DMS79 treated with DMSO at 0.1 percent for 48 hours (cell line): ENCODE results near the gene LTBP2.

ENCODE experiments used
- DNase-seq: peaks from one replicate; lab custom pipeline; 2025; lab: John Stamatoyannopoulos, UW

The LTBP2 gene

DNA sequence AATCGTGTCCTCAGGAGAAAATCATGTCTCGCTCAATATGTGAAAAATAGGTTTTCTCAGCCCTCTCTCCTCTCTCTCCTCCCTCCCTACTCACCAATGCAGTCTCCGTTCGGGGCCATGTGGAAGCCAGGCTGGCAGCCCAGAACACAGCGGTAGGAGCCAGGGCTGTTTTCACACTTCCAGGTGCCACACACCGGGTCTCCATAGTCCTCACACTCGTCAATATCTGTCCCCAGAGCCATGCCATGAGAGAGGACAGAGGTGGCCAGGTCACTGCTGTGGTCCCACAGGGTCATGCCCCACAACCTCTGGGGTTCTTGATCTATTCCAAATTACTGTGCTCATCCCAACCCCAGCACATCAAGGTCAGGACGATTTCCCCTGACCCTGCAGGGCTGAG is 105.0 kb downstream of the LTBP2 start:
- no peak for DNase-seq

DNA sequence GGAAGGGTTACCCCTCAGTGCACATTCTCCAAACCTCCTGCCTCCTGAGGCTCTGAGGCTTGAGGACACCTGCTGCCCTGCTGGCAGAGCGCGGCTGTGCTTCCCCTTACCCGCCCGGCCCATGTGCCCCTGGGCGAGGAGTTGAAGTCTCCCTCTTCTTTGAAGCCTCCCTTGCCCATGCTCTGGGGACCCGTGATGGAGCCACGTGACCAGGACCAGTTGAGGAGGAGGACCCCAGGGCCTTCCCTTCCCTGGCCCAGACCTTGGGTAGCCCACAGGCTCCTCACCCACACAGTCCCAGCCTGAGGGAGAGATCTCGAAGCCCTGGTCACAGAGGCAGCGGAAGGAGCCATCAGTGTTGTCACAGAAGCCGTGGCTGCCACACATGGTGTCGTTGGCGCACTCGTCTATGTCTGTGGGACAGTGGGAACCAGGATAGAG is 105.6 kb downstream of the LTBP2 start:
- DNase-seq = no peak

DNA sequence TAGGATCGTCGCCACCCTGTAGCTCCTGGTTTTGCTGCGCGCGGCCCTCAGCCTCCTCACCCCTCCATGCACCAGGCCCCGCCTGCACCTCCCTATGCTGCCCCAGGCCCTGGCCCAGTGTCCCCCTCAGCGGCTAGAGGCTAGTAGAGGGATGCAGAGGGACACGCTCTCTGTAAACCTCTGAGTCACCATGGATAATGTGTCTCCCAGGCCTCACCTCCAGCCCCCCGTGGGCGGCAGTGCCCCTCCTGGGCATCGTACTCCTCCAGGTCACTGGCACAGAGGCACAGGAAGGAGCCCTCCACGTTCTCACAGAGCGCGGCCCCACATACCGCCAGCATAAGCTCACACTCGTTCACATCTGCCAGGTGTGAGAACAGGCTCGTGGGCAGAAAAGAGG is 106.2 kb downstream of the LTBP2 start:
- no peak for DNase-seq

DNA sequence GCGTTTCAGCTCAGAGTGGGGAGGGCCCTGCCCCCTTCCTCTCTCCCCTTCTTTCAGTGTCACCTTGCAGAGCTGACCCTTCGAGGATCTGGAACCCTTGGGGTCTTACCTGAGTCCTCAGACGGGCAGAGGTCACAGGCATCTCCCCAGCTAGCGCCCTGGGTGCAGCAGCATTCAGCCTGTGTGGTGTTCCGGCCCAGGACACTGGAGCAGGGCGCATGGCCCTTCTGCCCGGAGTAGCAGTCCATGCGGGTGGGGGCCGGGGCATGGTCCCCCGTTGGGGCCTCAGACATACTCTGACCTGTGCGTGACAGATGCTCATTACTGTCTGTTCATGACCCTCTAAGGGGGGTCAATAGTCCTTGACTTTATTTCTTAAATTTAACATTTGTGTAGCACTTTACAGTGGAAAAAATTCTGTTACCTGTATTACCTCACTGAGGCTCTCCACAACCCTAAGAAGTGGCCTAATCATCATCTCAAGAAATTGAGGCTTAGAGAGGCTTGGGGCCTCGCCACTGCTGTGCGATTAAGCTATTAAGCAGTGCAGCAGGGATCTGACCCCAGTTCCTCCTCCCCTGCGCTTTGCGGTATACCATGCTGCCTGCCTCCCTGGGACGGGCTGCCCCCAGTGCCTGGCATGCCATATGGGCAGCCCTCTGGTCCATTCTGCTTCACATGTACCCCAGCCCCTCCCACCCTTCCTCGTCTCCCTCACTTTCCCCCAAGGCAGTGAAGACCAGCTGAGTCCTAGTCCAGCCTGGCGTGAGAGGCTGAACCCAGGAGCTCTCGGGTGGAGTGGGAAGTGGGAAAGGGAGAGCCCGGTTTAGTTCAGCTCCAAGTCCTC is 106.9 kb downstream of the LTBP2 start:
- DNase-seq = no peak

DNA sequence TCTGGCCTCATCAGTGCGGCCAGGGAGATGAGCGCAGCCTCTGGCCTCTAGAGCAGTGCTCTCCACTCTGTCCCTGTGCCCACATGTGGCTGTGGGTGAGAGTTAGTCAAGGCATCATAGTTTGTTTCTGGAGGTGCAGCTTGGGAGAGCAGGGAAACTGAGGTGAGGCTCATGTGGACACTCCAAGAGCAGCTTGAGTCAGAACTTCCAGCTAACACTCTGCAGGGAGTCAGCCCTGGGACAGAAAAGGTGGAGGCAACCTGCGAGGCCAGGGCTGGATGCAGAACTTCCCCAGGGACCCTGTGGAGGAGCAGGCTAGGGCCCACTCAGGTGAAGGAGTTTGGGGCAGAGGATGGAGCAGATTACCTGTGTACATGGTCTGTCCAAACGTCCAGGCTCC is 107.6 kb downstream of the LTBP2 start:
- DNase-seq = no peak

DNA sequence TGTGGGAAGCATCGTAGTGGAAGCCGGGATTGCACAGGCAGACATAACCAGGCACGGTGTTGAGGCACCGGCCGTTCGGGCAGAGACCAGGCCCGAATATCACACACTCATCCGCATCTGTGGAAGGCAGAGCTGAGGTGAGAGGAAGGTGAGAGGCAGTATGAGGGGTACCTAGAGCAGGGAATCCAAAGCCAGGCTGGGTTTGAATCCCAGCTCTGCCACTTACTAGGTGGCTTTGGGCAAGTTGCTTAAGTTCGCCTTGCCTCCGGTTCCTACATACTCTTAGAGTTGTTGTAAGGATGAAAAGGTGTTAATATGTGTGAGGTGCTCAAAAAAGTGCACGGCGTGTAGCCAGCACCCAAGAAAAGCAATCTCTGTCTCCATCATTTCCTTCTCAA is 108.1 kb downstream of the LTBP2 start:
- DNase-seq = no peak

DNA sequence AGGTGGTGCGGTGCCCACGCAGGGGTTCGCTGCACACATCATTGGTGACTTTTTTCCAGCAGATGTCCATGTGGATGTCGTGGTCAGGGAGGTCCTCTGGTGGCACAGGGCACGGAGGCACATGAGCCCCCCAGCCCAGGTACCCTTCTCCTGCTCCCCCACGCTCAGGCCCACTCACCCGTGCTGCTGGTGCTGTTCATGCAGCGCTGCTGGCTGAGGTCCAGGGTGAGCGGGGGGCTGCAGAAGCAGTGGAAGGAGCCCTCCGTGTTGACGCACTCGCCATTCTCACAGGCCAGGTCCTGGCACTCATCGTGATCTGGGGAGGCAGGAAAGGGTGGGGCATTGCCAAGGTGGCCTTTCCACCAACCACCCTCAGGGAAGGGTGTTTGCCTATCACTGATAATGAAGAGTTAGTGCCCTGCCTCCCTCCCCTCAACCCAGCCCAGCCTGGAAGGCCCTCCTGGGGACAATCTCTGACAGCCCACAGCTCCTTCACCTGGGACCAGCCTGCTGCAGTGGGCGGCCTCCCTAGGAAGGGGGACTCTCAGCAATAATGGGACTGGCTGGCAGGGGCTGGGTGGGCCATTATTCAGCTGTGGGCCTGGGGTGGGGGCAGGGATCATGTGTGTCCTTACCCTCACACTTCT is 108.6 kb downstream of the LTBP2 start:
- no peak for DNase-seq

DNA sequence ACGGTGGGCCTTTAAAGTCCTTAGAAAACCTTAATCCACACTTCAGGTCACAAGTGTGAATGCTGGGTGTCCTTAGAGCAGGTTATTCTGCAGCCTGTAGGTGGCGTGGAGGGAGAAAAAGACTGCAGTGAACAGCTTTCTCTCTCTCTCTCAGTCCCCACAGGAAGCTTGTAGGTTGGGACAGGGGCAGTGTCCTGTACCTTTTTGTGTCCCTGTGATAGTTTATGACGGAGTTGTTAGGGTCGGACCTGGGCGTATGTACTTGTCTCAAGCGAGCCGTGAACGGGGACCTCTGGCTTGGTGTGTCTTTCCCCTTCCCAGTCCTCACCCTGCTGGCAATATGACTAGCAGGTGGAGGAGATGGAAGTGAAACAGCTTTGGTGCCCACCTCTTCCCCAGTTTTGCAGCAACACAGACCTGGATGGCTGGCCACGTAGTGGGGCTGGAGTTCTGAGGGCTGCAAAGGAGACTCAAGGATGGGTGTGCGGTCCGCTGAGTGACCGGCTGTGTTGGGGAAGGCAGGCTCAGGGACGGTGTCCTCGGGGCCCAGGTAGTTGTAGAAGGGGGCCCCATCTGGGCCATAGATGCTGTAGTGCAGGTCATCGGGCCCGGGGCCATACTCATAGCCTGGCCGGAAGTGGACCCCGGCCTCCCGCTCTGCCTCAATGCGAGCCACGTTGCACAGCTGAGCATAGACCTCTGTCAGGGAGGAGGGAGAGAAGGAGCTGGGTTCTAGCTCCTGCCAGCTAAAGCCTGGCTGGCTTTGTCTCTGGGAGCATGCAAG is 109.6 kb downstream of the LTBP2 start:
- no peak for DNase-seq

DNA sequence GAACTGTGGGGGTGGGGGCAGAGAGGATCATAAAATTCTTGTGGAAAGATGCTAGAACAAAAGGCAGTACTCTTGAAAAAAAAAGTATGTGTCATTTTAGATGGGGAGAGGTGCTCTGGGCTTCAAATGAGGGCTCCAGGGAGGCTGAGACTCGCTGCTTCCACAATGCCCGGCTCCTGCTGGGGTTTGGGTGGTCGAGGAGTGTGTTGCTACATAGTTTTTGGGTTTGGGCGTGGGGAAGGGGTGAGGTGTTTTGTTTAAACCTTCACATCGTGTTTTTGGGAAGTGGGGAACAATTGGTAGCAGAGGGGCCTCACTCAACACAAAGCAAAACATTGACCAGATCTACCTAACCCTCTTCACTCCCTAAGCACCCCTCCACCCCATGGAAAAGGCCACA is 110.3 kb downstream of the LTBP2 start:
- no peak for DNase-seq

DNA sequence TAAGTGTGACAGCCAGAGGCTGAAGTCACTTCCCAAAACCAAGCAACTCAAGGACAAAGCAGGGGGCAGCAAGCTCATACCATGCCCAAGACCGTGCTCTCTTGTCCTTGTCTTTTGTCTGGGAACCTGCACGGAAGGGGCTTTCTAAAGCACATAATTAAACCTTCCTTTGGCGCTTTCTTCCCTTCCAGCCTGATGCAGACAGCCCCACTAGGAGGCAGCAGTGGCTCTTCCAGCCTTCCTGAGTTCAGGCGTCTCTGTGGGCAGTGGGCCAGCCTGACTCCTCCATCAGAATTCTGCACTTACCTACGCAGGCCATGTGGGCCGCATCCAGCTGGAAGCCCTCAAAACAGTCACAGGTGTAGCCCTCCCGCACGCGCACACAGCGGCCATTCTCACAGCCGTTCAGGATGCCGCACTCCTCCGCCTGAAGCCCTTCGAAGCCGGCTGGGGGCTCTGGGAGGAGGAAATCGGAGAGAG is 110.9 kb downstream of the LTBP2 start:
- DNase-seq = peak; percentile 38

DNA sequence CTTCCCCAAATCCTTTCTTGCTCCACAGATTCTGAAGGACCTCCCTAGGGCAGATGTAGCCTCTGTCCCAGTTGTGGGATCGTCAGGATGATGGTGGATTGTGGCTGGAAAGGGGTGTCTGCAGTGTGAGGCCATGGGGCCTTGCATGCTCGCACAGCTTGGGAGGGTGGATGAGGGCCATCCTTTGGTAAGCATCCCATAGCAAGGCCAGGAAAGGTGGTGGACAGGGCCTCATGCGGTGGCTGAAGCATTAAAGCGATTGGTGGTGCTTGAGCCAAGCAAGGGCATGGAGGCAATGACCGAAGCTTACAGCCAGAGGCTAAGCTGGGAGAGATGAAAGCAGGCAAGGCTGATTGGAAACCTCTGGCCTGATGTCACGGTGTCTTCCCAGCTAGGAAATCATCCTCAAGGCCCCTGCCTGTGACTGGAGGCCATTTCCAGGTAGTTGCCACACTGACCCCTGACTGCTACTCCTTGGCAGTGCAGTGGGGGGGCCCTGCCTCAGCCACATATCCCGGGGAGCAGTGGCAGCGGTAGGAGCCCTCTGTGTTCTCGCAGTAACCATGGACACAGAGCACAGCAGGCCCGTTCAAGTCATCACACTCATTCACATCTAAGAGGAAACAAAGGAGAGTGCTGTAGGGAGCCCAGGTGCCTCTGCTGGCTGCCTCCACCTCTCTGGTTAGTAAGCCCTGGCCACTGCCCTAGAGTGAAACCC is 111.5 kb downstream of the LTBP2 start:
- no peak for DNase-seq

DNA sequence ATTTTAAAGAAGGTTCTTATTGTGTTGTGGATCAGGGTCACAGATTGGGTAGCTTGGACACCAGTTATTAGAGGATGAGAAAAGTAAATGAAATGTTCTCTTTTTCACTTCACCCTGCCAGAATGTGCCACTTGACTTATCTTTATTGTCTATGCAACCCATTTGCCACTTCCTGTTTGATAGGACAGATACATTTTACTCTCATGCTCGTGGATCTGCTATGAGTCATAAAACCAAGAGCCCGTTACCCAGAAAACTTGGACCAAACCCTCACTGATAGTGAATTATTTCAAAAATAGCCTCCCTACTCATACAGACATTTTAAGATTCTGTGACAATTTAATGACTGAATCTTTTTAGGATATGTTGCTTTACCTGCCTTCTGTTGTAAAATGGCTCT is 116.7 kb downstream of the LTBP2 start:
- DNase-seq = peak; percentile 26

DNA sequence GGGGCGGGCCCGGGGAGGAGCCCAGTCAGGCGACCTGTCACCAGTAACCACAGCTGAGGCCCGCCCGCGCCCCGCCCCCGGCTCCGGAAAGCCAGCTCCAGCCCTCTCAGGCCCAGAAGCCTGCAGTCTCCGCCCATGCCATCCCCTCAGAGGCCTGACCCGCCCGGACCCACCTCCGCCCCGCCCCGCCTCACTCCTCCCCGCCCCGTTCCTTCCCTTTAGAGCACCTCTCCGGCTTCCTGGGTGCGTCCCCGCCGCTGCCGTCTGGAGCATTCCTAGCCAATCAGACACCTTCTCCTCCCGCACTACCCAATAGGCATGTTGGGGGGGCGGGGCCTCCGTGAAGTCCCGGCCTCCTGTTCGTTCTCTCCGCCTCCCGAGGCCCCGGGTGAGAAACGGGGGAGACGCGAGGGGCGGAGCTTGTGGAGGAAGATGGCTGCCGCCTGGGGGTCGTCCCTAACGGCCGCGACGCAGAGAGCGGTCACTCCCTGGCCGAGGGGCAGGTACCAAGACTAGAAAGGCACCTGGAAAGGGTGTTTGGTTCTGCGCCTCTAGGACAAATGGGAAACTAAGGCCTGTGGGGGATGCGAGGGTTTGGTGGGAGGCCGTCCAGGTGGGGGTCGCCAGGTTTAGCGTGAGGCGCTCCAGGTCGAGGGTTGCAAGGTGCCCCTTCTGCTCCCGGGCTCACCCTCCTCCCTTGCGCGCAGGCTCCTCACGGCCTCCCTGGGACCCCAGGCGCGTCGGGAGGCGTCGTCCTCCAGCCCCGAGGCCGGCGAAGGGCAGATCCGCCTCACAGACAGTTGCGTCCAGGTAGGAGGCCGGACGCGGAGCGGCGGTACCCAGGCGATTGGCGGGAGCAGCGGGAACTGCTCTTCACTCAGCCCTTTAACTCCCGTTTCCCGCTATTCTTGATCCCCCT is 118.4 kb downstream of the LTBP2 start, which contains the start of gene ISCA2:
TSS of gene ISCA2 (plus strand) at position 423 of the 919 bp plus-strand sequence. CDS start at position 433, 10 bp downstream.
- DNase-seq = peak; percentile 100

DNA sequence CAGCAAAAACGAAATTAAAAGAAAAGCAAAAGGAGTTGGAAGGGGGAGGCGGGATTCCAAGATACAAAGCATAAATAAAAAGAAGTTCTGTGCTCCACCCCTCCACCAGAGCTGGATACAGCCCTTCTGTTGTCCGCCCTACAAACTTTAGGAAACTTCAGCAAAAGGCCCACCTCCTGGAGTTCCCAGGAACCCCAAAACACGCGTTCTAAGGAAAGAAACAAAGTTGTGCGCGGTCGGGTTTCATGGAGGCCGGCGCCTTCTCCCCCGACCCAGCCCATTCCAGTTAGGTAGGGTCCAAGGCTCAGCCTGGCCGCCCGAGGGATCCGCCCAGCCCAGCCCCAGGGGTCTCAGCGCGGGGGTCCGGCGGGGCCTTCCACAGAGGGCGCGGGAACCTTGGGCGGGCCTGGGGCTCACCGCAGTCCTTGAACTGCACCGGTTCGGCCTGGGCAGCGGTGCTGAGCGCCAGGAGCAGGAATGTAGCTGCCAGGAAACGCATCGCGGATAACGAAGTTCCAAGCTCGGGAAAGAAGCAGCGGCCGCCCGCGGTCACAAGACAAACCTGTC is 119.2 kb downstream of the LTBP2 start, which contains the start of gene NPC2:
TSS of gene NPC2 (minus strand) at position 530 of the 567 bp plus-strand sequence. CDS start at position 499, 31 bp downstream.
- no peak for DNase-seq

DNA sequence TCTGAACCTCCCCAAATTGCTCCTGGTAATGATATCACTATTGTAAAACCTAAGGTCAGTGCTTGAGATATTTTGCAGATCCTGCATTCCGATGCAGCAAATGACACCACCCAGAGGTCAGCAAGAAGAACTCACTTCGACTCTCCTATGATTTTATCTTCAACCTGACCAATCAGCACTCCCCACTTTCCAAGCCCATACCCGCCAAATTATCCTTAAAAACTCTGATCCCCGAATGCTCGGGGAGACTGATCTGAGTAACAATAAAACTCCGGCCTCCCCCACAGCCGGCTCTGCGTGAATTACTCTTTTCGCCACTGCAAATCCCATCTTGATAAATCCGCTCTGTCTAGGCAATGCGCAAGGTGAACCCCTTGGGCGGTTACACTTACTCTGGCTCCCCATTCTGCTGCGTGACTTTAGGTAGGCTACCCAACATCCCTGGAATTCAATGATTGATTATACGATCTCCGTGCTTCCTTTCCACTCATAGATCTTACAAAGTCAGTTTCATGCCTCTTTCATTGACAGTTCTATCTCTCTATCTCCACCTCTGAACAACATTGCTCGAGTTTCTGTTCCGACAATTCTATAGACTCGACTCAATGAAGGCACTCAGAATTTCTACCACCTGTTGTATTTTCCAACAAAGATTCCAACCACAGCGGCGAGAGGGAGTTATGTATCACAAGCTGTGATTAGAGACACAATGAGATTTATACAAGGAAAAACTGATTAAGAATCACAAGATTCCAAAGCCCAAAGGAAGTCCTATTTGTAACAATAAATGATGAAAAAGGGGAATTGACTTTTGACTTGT is 119.9 kb downstream of the LTBP2 start:
- DNase-seq = no peak

DNA sequence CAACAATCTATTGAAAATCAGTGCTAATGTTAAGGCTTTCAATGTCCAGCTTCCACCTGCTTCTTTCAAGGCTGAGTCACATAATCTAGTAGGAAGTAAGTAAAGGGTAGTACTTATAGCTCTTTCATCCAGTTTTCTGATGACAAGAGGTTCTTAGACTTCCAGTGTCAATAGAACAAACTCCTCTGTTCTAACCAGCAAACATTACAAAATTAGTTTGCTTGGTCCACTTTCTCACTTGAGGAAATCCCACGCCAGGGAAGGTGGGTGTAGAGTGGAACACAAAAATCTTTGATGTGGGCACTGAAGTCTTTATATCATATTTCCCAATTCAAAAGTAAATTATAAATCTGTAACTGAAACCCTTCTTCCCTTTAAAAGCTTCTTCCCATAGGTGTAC is 121.6 kb downstream of the LTBP2 start:
- no peak for DNase-seq

DNA sequence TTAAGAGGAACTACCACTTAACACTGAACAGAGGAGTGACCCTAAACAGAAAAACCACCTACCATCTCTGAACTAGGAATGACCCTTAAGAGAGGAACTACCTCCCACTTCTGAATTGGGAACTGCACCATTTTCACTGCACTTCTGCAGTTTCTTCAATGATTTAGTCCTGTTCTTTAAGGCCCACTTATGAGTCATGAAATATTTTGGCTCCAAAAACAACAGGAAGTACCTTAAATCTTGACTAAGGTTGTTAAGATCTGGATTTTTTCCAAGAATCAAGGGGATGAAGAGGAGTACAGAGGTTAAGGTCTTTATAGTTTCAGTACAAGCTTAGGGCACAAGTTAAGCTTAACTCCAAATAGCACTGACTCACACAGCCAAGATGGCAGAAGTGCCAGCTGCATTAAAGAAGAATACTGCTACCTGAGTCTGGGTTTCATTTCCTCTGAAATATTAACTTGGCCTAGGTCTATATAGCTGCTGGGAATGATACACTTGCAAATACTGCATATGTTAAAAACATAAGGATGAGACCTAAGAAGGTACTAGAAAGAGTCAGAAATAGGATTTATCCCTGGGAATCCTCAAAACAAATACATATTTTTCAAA is 123.1 kb downstream of the LTBP2 start:
- no peak for DNase-seq

DNA sequence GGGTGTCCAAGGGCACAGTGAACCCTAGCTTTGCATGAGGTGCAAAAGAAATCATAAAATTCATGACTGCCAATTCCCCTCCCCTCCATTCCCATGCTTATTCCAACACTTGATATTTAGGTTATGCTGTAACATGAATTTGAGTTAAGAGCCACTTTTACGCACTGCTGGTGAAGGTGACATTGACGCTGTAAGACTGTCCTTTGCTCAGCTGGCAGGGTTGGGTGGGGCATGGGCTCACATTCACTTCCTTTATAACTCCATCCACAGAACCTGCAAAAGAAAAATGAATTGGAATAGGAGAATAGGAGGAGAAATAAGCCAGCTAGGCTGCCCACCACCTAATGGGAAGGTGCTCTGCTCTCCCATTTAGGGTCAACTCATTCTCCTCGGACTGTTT is 125.9 kb downstream of the LTBP2 start:
- DNase-seq = no peak

DNA sequence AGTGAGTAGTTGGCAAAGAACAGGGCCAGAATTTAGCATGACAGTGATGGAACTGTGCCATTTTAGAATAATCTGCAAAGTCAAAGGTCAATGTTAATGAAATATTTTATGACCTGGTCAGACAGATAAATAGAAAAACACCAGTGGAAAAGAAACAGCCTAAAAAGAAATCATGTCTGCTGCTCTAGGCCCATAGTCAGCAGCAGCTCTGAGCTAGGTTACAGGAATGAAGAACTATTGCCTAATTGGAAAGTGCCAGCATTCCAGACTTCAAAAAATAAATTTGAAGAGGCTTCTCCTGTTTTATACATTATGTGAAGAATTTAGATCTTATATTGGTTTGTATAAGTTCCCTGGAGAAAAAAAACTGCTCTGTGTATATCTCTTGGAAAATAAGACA is 128.7 kb downstream of the LTBP2 start:
- no peak for DNase-seq
